NOMO-1 treated with dmso at 0.1 percent for 144 hours (cell line): ENCODE data around the gene ZMIZ1.

Experiments
- DNase-seq: peaks from one replicate; lab custom pipeline; 2025; ENCODE audit not compliant: unreplicated experiment; lab: John Stamatoyannopoulos, UW

Gene ZMIZ1

DNA sequence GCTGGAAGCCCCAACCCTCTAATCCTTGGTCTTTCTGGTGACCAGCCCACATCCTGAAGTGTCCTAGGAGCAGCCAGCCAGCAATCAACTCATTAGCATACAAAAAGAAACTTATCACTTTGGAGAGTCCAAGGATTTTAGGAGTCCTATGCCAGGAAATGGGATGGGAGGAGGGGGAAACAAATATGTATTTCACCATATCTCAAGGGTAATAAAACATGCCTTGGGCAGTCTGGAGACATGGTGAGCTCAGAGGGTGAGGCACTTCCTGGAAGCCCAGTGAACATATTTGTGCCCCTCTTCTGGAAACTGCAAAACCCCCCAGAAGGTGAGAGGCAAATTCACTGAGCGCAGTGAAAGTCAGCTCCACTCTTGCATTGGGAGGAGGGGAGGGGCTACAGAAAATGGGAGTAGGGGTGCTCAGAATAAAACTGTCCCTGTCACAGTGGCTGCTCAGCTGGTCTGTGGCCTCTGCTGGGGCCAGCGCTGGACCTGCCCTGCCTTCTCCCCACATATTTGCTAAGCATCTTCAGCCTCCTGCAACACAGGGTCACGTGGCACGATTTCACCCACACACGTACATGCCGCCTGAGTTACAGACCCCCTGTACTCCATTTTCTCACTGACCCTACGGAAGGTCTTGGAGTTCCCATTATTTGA, 17.7 kb upstream of the ZMIZ1 start:
- no peak for DNase-seq

DNA sequence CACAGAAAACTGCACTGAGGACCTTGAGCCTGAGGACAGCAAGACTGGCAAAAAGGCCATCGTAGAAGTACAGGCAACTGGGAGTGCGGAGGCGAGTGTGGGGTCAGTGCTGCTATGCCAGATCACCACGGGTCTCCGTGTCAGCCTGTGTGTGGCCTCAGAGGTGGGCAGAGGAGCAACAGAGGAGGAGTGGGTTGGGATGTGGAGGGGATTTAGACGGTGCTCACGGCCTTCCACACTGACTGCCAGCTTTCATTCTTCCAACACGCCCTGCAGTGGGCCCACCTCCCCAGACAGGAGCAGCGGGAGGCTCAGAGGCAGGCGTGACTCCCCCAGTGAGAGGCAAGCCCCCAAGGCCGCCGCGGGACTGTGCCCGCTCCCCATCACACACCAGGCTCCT, 17.0 kb upstream of the ZMIZ1 start:
- no peak for DNase-seq

DNA sequence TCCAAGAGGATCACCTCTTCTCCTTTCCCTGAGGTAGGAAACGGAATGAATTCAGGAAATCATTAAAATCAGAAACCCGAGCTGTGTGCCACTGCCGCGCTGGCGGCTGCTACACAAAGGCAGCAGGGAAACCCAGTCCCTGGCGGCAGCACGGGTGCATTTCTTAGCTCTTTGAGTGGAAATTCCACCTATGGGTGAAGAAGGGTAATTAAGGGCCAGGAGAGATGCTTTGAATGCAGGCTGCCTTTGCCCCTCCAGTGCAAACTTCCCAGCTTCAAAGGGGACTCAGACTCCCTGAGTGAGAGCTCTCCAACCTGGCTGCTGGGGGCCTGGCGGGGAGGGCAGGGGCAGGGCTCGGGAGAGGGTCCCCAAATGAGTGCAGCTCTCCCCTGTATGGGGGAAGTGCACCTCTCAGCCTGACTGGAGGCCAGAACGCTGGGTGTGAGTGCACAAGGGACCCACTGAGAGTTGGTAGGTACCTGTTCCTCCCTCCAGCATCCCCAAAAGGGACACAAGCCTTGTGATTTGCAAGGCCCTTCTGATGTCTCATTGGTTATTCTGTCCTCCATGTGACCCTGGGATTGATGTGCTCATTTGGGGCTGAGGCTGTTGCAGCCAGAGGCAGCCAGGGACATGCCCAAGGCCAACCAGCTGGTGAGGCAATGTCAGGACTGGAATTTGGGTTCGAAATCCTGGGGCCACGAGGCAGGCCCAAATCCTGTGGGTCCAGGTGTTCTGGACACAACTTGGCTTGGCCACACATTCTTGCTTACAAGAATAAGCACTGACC, 16.3 kb upstream of the ZMIZ1 start:
- no peak for DNase-seq

DNA sequence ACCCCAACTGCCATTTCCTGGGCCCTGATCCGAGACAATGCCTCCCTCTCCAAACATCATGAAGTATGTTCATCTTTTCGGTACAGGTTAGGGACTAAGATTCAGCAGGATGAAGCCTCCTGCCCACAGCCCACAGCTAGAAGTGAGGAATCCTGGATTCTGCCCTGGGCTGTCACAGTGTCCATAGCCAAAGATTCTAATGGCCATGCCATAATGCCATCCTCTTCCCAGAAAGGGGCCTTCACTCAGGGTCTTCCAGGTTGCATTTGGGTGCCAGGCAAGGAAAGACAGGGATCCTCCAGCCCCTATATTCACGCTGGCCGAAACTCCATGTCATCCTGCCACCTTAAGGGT, 15.7 kb upstream of the ZMIZ1 start:
- DNase-seq, result no peak

DNA sequence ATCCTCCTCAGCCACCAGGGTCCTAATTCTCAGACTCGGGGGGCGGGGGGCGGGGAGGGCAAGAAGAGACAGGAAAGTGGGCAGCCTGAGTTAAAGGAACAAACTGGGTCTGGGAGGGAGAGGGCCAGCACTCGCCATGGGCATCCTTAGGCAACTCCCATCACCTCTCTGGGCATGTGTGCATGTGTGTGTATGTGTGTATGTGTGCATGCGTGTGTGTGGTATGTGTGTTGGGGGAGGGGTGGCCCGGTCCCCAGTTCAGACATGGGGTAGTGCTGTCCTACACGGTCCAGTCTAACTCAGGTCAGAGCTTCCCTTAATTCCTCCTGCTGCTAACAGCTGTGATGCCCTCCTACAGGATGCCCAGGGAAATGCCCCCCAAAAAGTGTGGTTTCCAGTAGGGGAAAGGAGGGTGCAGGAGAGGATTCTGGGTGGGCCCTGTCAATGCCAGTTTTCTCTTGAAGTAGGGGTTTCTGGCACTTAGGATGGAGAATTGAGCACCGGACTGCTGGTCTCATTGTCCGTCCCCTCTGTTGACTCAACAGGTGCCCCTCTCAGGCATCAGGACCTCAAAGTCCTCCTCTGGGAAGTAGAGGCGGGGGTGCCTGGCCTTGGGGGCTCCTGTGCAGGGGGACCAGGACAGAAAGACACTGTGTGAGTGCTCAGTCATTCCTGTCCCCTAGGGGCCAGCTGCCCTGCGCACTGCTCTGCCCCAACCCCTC, 15.1 kb upstream of the ZMIZ1 start:
- DNase-seq, result no peak

DNA sequence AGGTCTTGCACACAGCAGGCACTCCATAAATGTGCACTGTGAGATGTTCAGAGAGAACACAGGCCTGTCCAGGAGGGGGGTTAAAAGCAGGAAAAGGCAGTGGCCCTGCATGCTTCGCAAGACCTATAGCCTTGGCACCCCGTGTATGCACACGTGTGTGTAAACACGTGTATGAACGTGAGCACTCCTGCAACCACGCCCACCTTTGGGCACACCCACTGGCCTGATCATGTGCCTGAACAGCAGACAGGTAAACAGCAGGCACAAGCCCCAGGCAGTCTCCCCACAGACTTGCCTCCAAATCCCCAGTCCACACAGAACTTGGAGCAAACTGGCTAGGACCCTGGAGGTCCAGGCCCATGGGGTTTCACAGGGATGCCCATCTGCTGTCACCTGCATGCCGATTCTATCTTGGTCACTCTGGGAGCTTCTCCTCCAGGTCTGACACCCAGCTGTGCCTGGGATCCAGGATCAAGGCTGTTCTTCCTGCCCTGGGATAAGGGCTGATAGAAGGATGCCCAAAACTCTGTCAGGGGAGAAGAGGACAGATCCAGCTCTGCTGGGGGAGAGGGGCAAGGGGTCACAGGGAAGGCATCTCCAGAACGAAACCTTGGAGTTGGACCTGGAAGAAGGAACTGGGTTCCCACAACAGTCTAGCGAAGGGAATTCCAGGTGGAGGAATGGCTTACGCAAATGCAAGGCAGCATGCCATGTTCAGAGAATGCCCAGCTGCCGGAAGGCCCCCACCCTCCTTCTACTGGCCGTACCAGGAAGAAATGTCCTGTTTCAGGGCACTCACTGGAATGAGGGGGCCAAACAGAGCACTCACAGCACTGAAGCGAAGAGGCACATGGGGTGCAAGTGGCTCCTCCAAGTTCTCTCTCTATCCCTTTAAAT, 14.3 kb upstream of the ZMIZ1 start:
- DNase-seq, result no peak

DNA sequence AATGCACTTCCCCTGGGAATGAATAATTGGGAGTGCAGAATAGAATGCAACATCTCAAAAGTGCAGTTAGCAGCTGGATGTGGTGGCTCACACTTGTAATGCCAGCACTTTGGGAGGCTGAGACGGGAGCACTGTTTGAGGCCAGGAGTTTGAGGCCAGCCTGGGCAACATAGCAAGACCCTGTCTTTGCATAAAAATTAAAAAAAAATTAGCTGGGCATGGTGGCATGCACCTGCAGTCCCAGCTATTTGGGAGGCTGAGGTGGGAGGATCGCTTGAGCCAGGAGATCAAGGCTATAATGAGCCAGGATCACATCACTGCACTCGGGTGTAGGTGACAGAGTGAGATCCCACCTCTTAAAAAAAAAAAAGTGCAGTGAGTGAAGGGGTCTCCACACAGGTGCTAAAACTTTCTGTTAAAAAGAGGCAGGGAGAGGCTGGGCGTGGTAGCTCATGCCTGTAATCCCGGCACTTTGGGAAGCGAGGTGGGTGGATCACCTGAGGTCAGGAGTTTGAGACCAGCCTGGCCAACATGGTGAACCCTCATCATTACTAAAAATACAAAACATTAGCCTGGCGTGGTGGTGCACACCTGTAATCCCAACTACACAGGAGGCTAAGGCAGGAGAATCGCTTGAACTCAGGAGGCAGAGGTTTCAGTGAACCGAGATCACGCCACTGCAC, 13.5 kb upstream of the ZMIZ1 start:
- DNase-seq, result no peak

DNA sequence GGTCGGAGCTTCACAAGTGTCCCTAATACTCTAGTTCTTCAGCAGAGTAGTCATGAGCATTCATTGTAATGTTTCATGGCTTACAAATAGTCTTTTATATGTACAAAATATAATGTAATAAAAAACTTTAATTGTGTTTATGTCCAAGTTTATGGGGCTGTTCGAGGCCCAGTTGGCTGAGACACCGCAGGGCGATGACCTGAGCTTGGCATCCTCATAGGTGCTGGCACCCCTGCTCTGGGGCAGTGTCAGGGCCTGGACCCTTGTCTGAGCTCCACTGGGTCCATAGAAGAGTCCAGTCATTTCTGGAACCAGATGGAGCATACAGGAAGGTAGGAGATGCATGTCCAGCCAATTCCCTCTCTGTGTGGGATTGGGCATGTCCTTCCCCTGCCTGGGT, 12.9 kb upstream of the ZMIZ1 start:
- DNase-seq, result no peak

DNA sequence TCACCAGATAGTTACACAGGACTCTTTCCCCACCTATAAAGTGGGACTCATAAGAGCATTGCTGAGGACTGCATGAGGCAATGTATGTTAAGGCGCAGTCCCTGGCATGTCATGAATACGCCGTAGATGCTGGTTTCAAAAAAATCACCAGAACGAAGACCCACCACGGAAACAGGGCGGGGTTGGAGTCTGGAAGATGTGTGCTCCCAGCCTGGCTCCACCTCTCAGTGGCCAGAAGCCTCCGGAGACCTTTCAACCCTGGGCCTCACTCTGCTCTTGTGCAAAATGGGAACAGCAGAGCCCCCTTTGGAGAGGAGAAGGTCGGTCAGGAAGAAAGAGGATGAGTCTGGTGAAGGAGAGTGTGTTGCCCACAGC, 12.4 kb upstream of the ZMIZ1 start:
- DNase-seq, result no peak

DNA sequence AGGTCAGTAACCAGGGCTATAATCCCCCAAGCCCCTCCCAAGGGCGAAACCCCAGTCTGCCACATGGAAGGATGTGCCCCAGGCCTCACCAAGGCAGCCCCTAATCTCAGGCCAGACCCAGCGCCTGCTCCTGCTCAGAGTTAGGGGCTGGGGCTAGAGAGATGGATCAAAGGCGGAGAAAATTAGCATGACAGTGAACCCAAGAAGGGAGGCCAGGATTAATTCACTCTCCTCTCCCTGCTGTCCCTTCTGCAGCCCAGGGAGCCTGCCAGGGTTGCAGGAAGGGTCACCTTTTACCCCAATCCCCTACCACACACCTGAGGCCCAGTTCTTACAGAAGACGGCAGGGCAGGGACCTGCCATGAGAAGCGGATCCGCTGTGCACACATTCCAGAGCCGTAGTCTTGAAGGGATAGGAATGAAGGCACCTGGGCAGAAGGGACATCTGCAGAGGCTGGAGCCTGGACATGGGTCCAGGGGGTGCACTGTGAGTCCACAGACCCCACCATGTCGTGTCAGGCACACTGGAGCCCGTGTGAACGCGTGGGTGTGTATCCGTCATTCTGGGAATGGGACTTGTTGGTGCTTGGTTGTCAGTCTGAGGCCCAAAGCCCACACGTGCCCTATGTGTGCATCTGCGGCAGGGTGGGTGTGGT, 11.9 kb upstream of the ZMIZ1 start:
- DNase-seq, result no peak

DNA sequence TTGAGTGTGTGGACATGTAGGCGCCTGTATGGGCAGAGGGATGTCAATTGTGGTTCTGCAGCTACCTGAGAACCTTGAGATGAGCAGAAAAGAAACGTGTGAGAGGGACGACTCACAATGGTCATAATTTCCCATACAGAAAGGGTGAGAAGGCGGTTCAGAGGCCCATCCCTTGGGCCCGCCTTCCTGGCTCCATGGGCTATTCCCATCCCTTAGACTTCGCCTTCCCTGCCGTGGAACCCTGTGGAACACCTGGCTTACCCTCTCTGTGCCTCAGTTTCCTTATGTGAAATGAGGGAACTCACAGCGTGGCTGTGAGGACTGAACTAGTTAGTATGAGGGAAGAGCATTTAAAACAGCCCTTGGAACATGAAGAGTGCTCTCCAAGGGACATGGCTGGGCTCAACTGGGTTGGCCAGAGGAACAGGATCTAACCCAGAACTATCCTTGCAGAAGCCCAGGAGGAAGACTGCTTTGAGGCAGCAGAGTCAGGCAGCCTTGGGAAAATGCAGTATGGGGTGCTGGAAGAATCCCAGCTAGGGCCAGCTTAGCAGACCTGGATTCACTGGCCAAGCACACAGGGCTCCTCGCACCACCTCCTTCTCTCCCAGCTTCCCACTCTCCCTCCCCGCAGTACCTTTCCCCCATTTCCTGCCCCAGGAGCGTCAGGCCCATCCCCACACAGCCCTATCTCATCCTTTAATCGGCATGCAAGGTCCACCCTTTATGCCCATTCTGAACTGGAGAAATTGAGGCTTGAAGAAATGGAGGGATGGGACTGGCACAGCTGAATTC, 11.1 kb upstream of the ZMIZ1 start:
- DNase-seq, result no peak

DNA sequence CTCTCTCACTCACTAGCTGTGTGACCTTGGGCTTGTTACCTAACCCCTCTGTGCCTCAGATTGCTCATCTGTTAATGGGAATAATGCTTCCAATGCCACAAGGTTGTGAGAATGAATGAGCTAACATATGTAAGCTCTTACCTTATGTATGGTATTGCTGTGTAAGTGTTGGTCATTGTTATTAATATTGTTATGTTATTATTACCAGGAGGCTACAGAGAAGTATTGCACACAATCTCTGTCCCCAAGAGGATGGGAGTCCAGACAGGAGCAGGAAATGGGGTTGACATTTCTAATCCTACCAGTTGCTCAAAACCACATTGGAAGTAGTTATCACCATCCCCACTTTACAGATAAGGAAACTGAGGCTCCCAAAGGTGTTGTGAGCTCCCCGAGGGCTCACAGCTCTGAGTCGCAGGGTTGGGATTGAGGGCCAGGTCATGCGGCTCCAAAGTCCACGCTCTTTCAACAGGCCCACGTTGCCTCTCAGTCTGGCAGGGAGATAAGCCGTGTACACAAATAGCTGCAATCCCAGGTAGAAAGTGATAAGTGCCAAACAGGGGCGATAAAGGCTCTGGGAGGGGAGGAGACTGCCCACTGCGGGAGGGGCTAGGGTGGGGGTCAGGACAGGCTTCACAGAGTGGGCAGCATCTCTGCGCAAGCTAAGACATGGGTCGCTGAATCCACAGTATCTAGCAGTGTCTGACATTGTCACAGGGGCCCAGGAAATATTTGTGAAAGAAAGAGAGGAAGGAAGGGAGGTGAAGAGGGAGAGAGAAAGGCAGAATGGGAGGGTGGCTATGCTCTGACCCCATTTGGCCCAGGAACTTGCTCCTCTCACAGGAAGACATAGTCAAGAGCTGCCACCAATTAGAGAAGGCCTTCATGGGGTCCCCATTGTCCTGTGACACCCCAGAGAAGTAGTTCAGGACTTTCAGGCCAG, 9.6 kb upstream of the ZMIZ1 start:
- DNase-seq, result no peak

DNA sequence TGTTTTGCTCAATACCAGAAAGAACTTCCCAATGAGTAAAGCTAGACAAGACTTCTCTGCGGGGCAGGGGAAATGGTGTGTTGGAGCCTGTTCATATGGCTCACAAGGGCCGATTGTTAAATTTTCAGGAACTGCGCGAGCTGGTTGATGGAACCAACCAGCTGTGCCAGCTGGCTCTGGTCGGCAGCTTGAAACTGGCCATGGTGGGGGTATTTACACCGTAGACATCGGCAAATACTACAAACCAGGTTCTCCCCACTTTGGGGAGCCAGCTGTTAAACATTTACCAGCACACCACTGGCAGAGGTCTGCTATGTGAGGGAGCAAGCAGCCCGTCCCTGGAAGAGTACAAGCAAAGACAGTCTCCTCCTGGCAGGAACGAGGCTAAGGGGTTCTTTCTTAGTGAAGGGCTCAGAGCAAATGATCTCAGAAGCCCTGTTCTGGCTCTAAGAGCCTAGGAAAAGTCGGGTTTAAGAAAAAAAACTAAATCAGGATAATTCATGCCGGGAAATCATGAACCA, 8.8 kb upstream of the ZMIZ1 start:
- DNase-seq, result no peak

DNA sequence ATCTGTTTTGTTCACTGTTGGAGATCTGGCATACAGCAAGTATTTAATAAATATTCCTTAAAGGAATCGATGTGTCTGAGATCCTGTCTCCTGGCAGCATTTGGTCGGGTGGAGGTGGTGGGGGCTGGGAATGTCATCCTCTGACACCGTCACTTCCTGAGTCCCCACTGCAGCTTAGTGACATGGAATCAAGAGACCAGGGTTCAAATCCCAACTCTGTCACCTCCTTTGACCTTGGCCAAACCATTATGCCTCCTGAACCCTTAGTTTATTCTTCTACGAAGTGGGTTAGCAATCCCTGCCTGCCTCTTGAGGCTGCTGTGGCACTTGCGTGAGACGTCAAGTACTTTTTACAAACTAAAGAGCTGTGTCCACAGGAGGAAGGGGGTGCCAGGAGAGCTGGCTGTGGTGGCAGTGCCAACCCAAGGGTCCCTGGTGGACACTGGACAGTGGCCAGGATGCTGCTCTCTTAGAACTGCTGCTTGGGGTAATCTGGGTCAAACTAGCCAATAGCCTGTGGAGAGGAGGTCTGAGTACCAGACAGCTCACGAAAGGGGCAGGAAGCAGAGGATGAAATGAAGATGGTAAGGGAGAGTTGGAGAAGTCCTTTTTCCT, 8.0 kb upstream of the ZMIZ1 start:
- no peak for DNase-seq

DNA sequence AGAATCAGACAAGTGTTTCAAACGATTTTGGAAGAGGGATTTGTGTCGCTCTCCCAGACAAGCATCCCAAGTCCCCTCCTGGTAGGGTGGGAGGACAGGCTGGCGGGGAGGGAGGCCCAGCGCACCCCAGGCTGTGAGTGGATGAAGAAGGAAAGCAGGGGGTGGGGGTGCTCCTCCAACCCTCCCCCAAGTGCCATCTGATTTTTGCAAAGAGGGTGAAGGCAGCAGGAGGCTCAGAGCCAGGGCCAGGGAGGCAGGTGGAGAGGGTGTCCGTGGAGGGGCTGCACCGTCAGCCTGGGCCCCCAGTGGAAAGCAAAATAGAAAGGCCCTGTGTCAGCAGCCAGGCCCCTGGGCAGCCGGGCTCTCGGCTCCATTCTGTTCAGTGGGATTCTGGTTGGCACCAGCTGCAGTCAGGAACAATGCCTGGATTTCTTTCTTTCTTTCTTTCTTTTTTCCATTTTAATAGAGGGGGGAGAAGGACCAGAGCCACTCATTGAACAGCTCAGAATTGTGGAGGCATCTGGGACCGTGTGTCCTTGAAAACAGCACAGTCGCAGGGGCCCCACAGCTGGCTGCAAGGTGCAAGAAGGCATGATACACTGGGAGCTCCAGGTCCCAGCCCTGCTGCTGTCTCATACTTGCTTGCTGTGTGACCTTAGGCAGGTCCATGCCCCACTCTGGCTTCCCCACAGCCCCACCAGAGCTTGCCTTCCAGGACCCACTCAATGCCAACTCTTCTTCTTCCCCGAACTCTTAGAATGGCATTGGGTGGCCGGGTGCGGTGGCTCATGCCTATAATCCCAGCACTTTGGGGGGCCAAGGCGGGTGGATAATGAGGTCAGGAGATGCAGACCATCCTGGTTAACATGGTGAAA, 7.1 kb upstream of the ZMIZ1 start:
- DNase-seq, result no peak

DNA sequence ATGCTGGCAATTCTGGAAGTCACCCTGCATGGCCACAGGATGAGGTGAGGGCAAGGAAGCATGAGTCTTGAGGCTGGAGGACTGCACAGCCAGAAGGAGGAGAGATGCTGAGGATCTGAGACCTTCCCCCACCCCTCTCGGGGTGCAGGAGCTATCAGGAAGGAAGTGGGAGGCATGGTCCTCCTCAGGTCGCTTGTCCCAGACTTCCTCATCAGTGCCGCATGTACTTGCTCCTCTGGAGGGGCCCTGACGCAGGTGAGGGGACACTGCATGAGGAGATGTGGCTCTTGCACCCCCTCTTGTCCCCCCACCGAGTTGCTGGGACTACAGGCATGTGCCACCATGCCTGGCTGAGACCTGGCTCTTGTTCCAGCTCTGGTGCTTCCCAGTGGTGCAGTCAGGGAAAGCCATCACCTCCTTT, 5.7 kb upstream of the ZMIZ1 start:
- DNase-seq, result no peak
